Mesendoderm (in vitro differentiated cells): Measurements from ENCODE around the gene SARM1.

Experiments used
- DNase-seq: peaks from one replicate; pipeline ENCODE4 v3.0.0; 2013
- H2AK5ac ChIP-seq: 2 replicates; pipeline ENCODE4 v1.6.1; 2013; ENCODE audit warnings: low read length, inconsistent platforms
- H2BK120ac ChIP-seq: 2 replicates; pipeline ENCODE4 v1.6.1; 2013; ENCODE audit warnings: low read depth, mild to moderate bottlenecking, low read length, moderate library complexity, mixed read lengths
- H2BK15ac ChIP-seq: replicated peaks from 2 replicates; pipeline ENCODE4 v1.6.1; 2013; ENCODE audit warnings: low read depth, mild to moderate bottlenecking, moderate library complexity
- H2BK5ac ChIP-seq: 2 replicates; pipeline ENCODE4 v1.6.1; 2013; ENCODE audit warnings: low read length, inconsistent platforms
- H3K18ac ChIP-seq: 2 replicates; pipeline ENCODE4 v1.6.1; 2013; ENCODE audit warnings: mild to moderate bottlenecking, low read length, mixed read lengths
- H3K23ac ChIP-seq: one replicate; pipeline ENCODE4 v1.6.1; 2013; ENCODE audit warnings: low read length
- H3K27ac ChIP-seq: 2 replicates; pipeline ENCODE4 v1.5.1; 2013; ENCODE audit warnings: low read depth, mild to moderate bottlenecking, inconsistent platforms, low read length, moderate library complexity
- H3K27me3 ChIP-seq: 2 replicates; pipeline ENCODE4 v1.6.1; 2013; ENCODE audit warnings: low read length, control low read depth, mild to moderate bottlenecking, inconsistent platforms; ENCODE audit not compliant: insufficient read depth, poor library complexity
- H3K36me3 ChIP-seq: 2 replicates; pipeline ENCODE4 v1.6.1; 2013; ENCODE audit warnings: low read length, inconsistent platforms; ENCODE audit not compliant: control insufficient read depth, insufficient read depth
- H3K4ac ChIP-seq: one replicate; pipeline ENCODE4 v1.6.1; 2013; ENCODE audit warnings: low read depth, mild to moderate bottlenecking, low read length, moderate library complexity
- H3K4me1 ChIP-seq: 2 replicates; pipeline ENCODE4 v1.6.1; 2013; ENCODE audit warnings: low read depth, low read length, inconsistent platforms; ENCODE audit not compliant: control insufficient read depth
- H3K4me2 ChIP-seq: 2 replicates; pipeline ENCODE4 v1.6.1; 2013; ENCODE audit warnings: low read length
- H3K4me3 ChIP-seq: 2 replicates; pipeline ENCODE4 v1.5.1; 2013; ENCODE audit warnings: mild to moderate bottlenecking, low read length
- H3K56ac ChIP-seq: one replicate; pipeline ENCODE4 v1.6.1; 2013; ENCODE audit warnings: low read length
- H3K79me1 ChIP-seq: 2 replicates; pipeline ENCODE4 v1.6.1; 2013; ENCODE audit warnings: low read length, inconsistent platforms
- H3K79me2 ChIP-seq: 2 replicates; pipeline ENCODE4 v1.6.1; 2013; ENCODE audit warnings: mild to moderate bottlenecking, low read length; ENCODE audit not compliant: control insufficient read depth, insufficient read depth
- H3K9ac ChIP-seq: 2 replicates; pipeline ENCODE4 v1.6.1; 2013; ENCODE audit warnings: low read length, inconsistent platforms
- H4K5ac ChIP-seq: one replicate; pipeline ENCODE4 v1.6.1; 2013; ENCODE audit warnings: low read length
- H4K8ac ChIP-seq: one replicate; pipeline ENCODE4 v1.6.1; 2013; ENCODE audit warnings: low read depth, mild to moderate bottlenecking, control low read depth, low read length, moderate library complexity
- WGBS: extraction: QIAGEN DNeasy Blood & Tissue Kit; methylation state at CpG from one replicate; pipeline ENCODE4 v1.1.7; 2013; ENCODE audit warnings: low lambda C conversion rate, missing lambda C conversion rate; ENCODE audit not compliant: insufficient coverage; ENCODE audit errors: extremely low coverage; 5-methylcytosine and 5-hydroxymethylcytosine counted together

SARM1 gene

GRCh38 chr17:28333083-28333746 is 38.3 kb upstream of the SARM1 start:
- no CpG with 5 or more reads among the region's 1 CpG for WGBS
- Histone ChIP-seq H3K9ac (no peak overlapping the region), H4K5ac (no peak overlapping the region), H3K79me1 (peaks cover 11% of the 10 kb centered on the region), H3K4ac (no peak overlapping the region), H3K27me3 (no peaks in the 10 kb centered on the region), H3K27ac (no peak overlapping the region), H3K79me2 (peaks cover 12% of the 10 kb centered on the region), H3K23ac (no peak overlapping the region), H2BK120ac (no peak overlapping the region), H3K4me1 (peaks cover 9% of the 10 kb centered on the region), H4K8ac (no peak overlapping the region), H3K36me3 (peaks cover 4% of the 10 kb centered on the region), H3K56ac (no peak overlapping the region), H2BK5ac (no peak overlapping the region), H2BK15ac (no peak overlapping the region), H3K18ac (no peak overlapping the region), H2AK5ac (no peak overlapping the region), H3K4me3 (no peak overlapping the region), H3K4me2 (no peak overlapping the region)
- DNase-seq: no peak

- H3K4me1 ChIP-seq: peaks cover 9% of the 10 kb centered on the region
- WGBS: no CpG with 5 or more reads among the region's 6 CpGs
- H3K4me2 ChIP-seq: no peak overlapping the region
- H3K27ac ChIP-seq: no peak overlapping the region
- no peak overlapping the region for H3K4ac ChIP-seq
- H3K56ac ChIP-seq: no peak overlapping the region
- H3K27me3 ChIP-seq: no peaks in the 10 kb centered on the region
- no peak overlapping the region for H3K18ac ChIP-seq
- no peak overlapping the region for H2BK5ac ChIP-seq
- no peak overlapping the region for H2AK5ac ChIP-seq
- peaks cover 2% of the 10 kb centered on the region for H3K36me3 ChIP-seq
- no peak overlapping the region for H3K4me3 ChIP-seq
- no peak overlapping the region for H2BK15ac ChIP-seq
- no peak overlapping the region for H2BK120ac ChIP-seq
- no peak overlapping the region for H4K8ac ChIP-seq
- H3K9ac ChIP-seq: no peak overlapping the region
- no peak overlapping the region for H3K23ac ChIP-seq
- peaks cover 18% of the 10 kb centered on the region for H3K79me2 ChIP-seq
- DNase-seq: no peak
- H4K5ac ChIP-seq: no peak overlapping the region
- H3K79me1 ChIP-seq: peaks cover 14% of the 10 kb centered on the region
These were observed 37.3 kb upstream of the SARM1 start for GRCh38 chr17:28334171-28334570.

GRCh38 chr17:28334666-28335200 is 36.8 kb upstream of the SARM1 start:
- no peak overlapping the region for H3K4ac ChIP-seq
- H3K27me3 ChIP-seq: no peaks in the 10 kb centered on the region
- H4K8ac ChIP-seq: no peak overlapping the region
- H3K18ac ChIP-seq: no peak overlapping the region
- H3K4me3 ChIP-seq: peak overlapping the region; percentile 54
- no peak for DNase-seq
- no peak overlapping the region for H2BK5ac ChIP-seq
- no peak overlapping the region for H2BK120ac ChIP-seq
- H2BK15ac ChIP-seq: no peak overlapping the region
- H3K9ac ChIP-seq: peak overlapping the region; percentile 76
- H3K4me2 ChIP-seq: peak overlapping the region; percentile 81
- H3K56ac ChIP-seq: peak overlapping the region; percentile 84
- H3K23ac ChIP-seq: no peak overlapping the region
- no peak overlapping the region for H3K27ac ChIP-seq
- H3K4me1 ChIP-seq: peaks cover 9% of the 10 kb centered on the region
- H3K79me1 ChIP-seq: peaks cover 16% of the 10 kb centered on the region
- H3K79me2 ChIP-seq: peaks cover 18% of the 10 kb centered on the region
- H2AK5ac ChIP-seq: no peak overlapping the region
- no CpG with 5 or more reads among the region's 18 CpGs for WGBS
- no peak overlapping the region for H4K5ac ChIP-seq
- no peaks in the 10 kb centered on the region for H3K36me3 ChIP-seq

- Histone ChIP-seq H4K5ac (no peak within 1 kb of the TSS), H3K23ac (no peak within 1 kb of the TSS), H3K18ac (peak within 1 kb of the TSS; percentile 35), H3K27me3 (no peaks in the 10 kb centered on the region), H2AK5ac (no peak within 1 kb of the TSS), H3K4me2 (peak within 1 kb of the TSS; percentile 81), H2BK5ac (no peak within 1 kb of the TSS), H3K4me1 (peaks cover 9% of the 10 kb centered on the region), H3K9ac (peak within 1 kb of the TSS; percentile 86), H2BK120ac (no peak within 1 kb of the TSS), H4K8ac (no peak within 1 kb of the TSS), H3K4me3 (peak within 1 kb of the TSS; percentile 80), H3K27ac (peak within 1 kb of the TSS; percentile 71), H3K56ac (peak within 1 kb of the TSS; percentile 94), H3K79me1 (peaks cover 16% of the 10 kb centered on the region), H3K79me2 (peaks cover 18% of the 10 kb centered on the region), H3K4ac (peak within 1 kb of the TSS; percentile 10), H3K36me3 (no peaks in the 10 kb centered on the region), H2BK15ac (no peak within 1 kb of the TSS)
- WGBS: no CpG with 5 or more reads among the region's 62 CpGs
- DNase-seq: peak; percentile 100
These were observed 36.1 kb upstream of the SARM1 start, which contains the start of the genes IFT20 and TNFAIP1 for GRCh38 chr17:28335201-28335958. TSS of gene IFT20 (minus strand) at chr17:28335472. CDS start at chr17:28331985, 3,487 bp downstream. TSS of gene TNFAIP1 (plus strand) at chr17:28335761. CDS start at chr17:28339522, 3,761 bp downstream.

GRCh38 chr17:28335959-28336871 is 35.3 kb upstream of the SARM1 start:
- Histone ChIP-seq H2BK120ac (no peak overlapping the region), H3K4me1 (peaks cover 9% of the 10 kb centered on the region), H3K36me3 (no peaks in the 10 kb centered on the region), H4K8ac (no peak overlapping the region), H3K56ac (peak overlapping the region; percentile 94), H2AK5ac (no peak overlapping the region), H2BK15ac (no peak overlapping the region), H3K23ac (no peak overlapping the region), H3K27me3 (no peaks in the 10 kb centered on the region), H3K27ac (peak overlapping the region; percentile 71), H2BK5ac (no peak overlapping the region), H4K5ac (no peak overlapping the region), H3K4me2 (peak overlapping the region; percentile 43), H3K18ac (peak overlapping the region; percentile 35), H3K79me2 (peaks cover 18% of the 10 kb centered on the region), H3K9ac (peak overlapping the region; percentile 86), H3K79me1 (peaks cover 16% of the 10 kb centered on the region), H3K4me3 (peak overlapping the region; percentile 80), H3K4ac (peak overlapping the region; percentile 10)
- DNase-seq: peak; percentile 98
- WGBS: no CpG with 5 or more reads among the region's 29 CpGs
